ENCODE measurements around the gene CCP110.

- TF ChIP-seq CTCF (IDR thresholded peaks at IDR 0.05) (no peak), EZH2 (IDR thresholded peaks at IDR 0.05; ENCODE audit: borderline replicate concordance, insufficient read depth, low read depth, low read length, poor library complexity, severe bottlenecking) (no peak)
Measured at GRCh38 chr16:19499006-19499405, 24.7 kb upstream of the CCP110 start.

Data from B cell (primary cell).